Rectal smooth muscle tissue (tissue), 1 donor: ENCODE measurements around the gene CSDE1.

Source experiments
- H3K27ac ChIP-seq: one replicate; pipeline ENCODE4 v1.7.0; 2013; ENCODE audit warnings: low read depth, low read length, inconsistent platforms
- H3K27me3 ChIP-seq: one replicate; pipeline ENCODE4 v1.7.0; 2013; ENCODE audit warnings: low read length; ENCODE audit not compliant: control insufficient read depth, insufficient read depth
- H3K36me3 ChIP-seq: one replicate; pipeline ENCODE4 v1.7.0; 2013; ENCODE audit warnings: low read length; ENCODE audit not compliant: control insufficient read depth, insufficient read depth
- H3K4me1 ChIP-seq: one replicate; pipeline ENCODE4 v1.7.0; 2013; ENCODE audit warnings: low read length; ENCODE audit not compliant: control insufficient read depth, insufficient read depth
- H3K4me3 ChIP-seq: one replicate; pipeline ENCODE4 v1.7.0; 2013; ENCODE audit warnings: low read length
- H3K9ac ChIP-seq: one replicate; pipeline ENCODE4 v1.7.0; 2013; ENCODE audit warnings: low read length

Gene CSDE1

GRCh38 chr1:114716304-114717170 is 41.2 kb downstream of the CSDE1 start, which contains the start of gene NRAS:
Gene NRAS (minus strand): TSS chr1:114716771. CDS start chr1:114716160, 611 bp downstream.
- H3K4me1 ChIP-seq: peaks cover 5% of the 10 kb centered on the region
- H3K36me3 ChIP-seq: peaks cover 18% of the 10 kb centered on the region
- H3K27ac ChIP-seq: peak within 1 kb of the TSS; percentile 95
- peak within 1 kb of the TSS; percentile 100 for H3K4me3 ChIP-seq
- H3K27me3 ChIP-seq: no peaks in the 10 kb centered on the region
- peak within 1 kb of the TSS; percentile 97 for H3K9ac ChIP-seq

- Histone ChIP-seq H3K27me3 (no peaks in the 10 kb centered on the region), H3K4me1 (peaks cover 5% of the 10 kb centered on the region), H3K27ac (peak overlapping the region; percentile 95), H3K4me3 (peak overlapping the region; percentile 100), H3K9ac (peak overlapping the region; percentile 97), H3K36me3 (peaks cover 14% of the 10 kb centered on the region)
These were observed 41.9 kb downstream of the CSDE1 start for GRCh38 chr1:114715952-114716303.

- Histone ChIP-seq H3K4me3 (no peak overlapping the region), H3K36me3 (peaks cover 7% of the 10 kb centered on the region), H3K4me1 (peaks cover 5% of the 10 kb centered on the region), H3K27ac (no peak overlapping the region), H3K27me3 (no peaks in the 10 kb centered on the region), H3K9ac (no peak overlapping the region)
These were observed 44.8 kb downstream of the CSDE1 start for GRCh38 chr1:114712977-114713376.

- Histone ChIP-seq H3K27me3 (no peaks in the 10 kb centered on the region), H3K4me3 (no peak overlapping the region), H3K9ac (no peak overlapping the region), H3K4me1 (peaks cover 3% of the 10 kb centered on the region), H3K36me3 (peaks cover 11% of the 10 kb centered on the region), H3K27ac (no peak overlapping the region)
These were observed 47.4 kb downstream of the CSDE1 start for GRCh38 chr1:114710360-114710759.

GRCh38 chr1:114707604-114708003 is 50.2 kb downstream of the CSDE1 start:
- peaks cover 9% of the 10 kb centered on the region for H3K36me3 ChIP-seq
- H3K27ac ChIP-seq: no peak overlapping the region
- no peaks in the 10 kb centered on the region for H3K4me1 ChIP-seq
- no peak overlapping the region for H3K4me3 ChIP-seq
- H3K27me3 ChIP-seq: no peaks in the 10 kb centered on the region
- no peak overlapping the region for H3K9ac ChIP-seq

- H3K27ac ChIP-seq: no peak overlapping the region
- no peak overlapping the region for H3K4me3 ChIP-seq
- peaks cover 5% of the 10 kb centered on the region for H3K36me3 ChIP-seq
- H3K4me1 ChIP-seq: no peaks in the 10 kb centered on the region
- H3K27me3 ChIP-seq: no peaks in the 10 kb centered on the region
- H3K9ac ChIP-seq: no peak overlapping the region
These were observed 54.5 kb downstream of the CSDE1 start for GRCh38 chr1:114703242-114703641.

- peaks cover 2% of the 10 kb centered on the region for H3K36me3 ChIP-seq
- no peak overlapping the region for H3K27ac ChIP-seq
- no peak overlapping the region for H3K9ac ChIP-seq
- H3K27me3 ChIP-seq: no peaks in the 10 kb centered on the region
- no peaks in the 10 kb centered on the region for H3K4me1 ChIP-seq
- H3K4me3 ChIP-seq: no peak overlapping the region
These were observed 55.0 kb downstream of the CSDE1 start for GRCh38 chr1:114702737-114703136.

- no peak overlapping the region for H3K4me3 ChIP-seq
- H3K9ac ChIP-seq: no peak overlapping the region
- no peak overlapping the region for H3K27ac ChIP-seq
- no peaks in the 10 kb centered on the region for H3K4me1 ChIP-seq
- H3K36me3 ChIP-seq: no peaks in the 10 kb centered on the region
- no peaks in the 10 kb centered on the region for H3K27me3 ChIP-seq
These were observed 55.9 kb downstream of the CSDE1 start for GRCh38 chr1:114701931-114702330.

- no peaks in the 10 kb centered on the region for H3K36me3 ChIP-seq
- no peaks in the 10 kb centered on the region for H3K27me3 ChIP-seq
These were observed 57.7 kb downstream of the CSDE1 start for GRCh38 chr1:114700036-114700600.

GRCh38 chr1:114696810-114697209 is 61.0 kb downstream of the CSDE1 start:
- Histone ChIP-seq H3K36me3 (no peaks in the 10 kb centered on the region), H3K4me3 (no peak overlapping the region)

More at GRCh38 chr1:114700036-114700600, 57.7 kb downstream of the CSDE1 start:
- no peak overlapping the region for H3K9ac ChIP-seq
- no peak overlapping the region for H3K27ac ChIP-seq
- no peaks in the 10 kb centered on the region for H3K4me1 ChIP-seq
- no peak overlapping the region for H3K4me3 ChIP-seq

GRCh38 chr1:114695430-114696058 is 62.2 kb downstream of the CSDE1 start, which contains the start of gene AMPD1:
Gene AMPD1 (minus strand): TSS chr1:114695546. CDS start chr1:114695471, 75 bp downstream.
- Histone ChIP-seq H3K4me3 (no peak within 1 kb of the TSS), H3K36me3 (no peaks in the 10 kb centered on the region), H3K9ac (no peak within 1 kb of the TSS), H3K4me1 (no peaks in the 10 kb centered on the region), H3K27me3 (no peaks in the 10 kb centered on the region), H3K27ac (no peak within 1 kb of the TSS)

More at GRCh38 chr1:114696810-114697209, 61.0 kb downstream of the CSDE1 start:
- Histone ChIP-seq H3K27ac (no peak overlapping the region), H3K9ac (no peak overlapping the region), H3K27me3 (no peaks in the 10 kb centered on the region), H3K4me1 (no peaks in the 10 kb centered on the region)

- H3K4me1 ChIP-seq: no peaks in the 10 kb centered on the region
- H3K27me3 ChIP-seq: no peaks in the 10 kb centered on the region
- H3K4me3 ChIP-seq: no peak overlapping the region
- H3K9ac ChIP-seq: no peak overlapping the region
- no peak overlapping the region for H3K27ac ChIP-seq
- H3K36me3 ChIP-seq: no peaks in the 10 kb centered on the region
These were observed 63.1 kb downstream of the CSDE1 start for GRCh38 chr1:114694540-114695310.
